Suppressor macrophage (primary cell): Measurements from ENCODE around the gene EXOC4.
"Not testable (repeated sequence)": the region's sequence is repeated elsewhere in the genome, so short reads cannot be mapped to it uniquely, and the experiment has no call there.

Experiments used
- DNase-seq, 4 experiments: peaks; one replicate each; pipeline ENCODE4 v3.0.0-alpha.2; 2020 to 2022
- total RNA-seq, 17 experiments: gene quantifications; one replicate each; lab custom pipeline; 2026; ENCODE audit warnings: mixed read lengths in 6 of 17, inconsistent platforms in 3 of 17; lab: John Stamatoyannopoulos, UW

EXOC4 gene
- 82.0 to 141 (median 121) reads per million in 17 experiments for total RNA-seq

- DNase-seq, result peak; percentile 96 to 99 (median 98)
Observed at GRCh38 chr7:133252858-133253518, at the start of gene EXOC4. TSS of gene EXOC4 (plus strand) at chr7:133253078.

- no peak for DNase-seq
Observed at GRCh38 chr7:133203490-133203889, 49.4 kb upstream of the EXOC4 start.

- DNase-seq, result peak in 2 of 4 experiments; percentile 4 to 13
Observed at GRCh38 chr7:133207687-133208086, 45.2 kb upstream of the EXOC4 start.

- not testable (repeated sequence) for DNase-seq
Observed at GRCh38 chr7:133210817-133211216, 42.1 kb upstream of the EXOC4 start.

- DNase-seq, result not testable (repeated sequence)
Observed at GRCh38 chr7:133213772-133214171, 39.1 kb upstream of the EXOC4 start.

GRCh38 chr7:133217773-133218172, 35.1 kb upstream of the EXOC4 start:
- DNase-seq, result no peak

GRCh38 chr7:133230591-133231194, 22.2 kb upstream of the EXOC4 start:
- DNase-seq, result peak; percentile 61 to 88 (median 72)

- DNase-seq, result no peak
Observed at GRCh38 chr7:133233142-133233541, 19.7 kb upstream of the EXOC4 start.

- no peak for DNase-seq
Observed at GRCh38 chr7:133234961-133235875, 17.7 kb upstream of the EXOC4 start.

- DNase-seq, result no peak
Observed at GRCh38 chr7:133237545-133237944, 15.3 kb upstream of the EXOC4 start.

- no peak for DNase-seq
Observed at GRCh38 chr7:133240302-133240701, 12.6 kb upstream of the EXOC4 start.

GRCh38 chr7:133246558-133246957, 6.3 kb upstream of the EXOC4 start:
- DNase-seq, result no peak

- DNase-seq, result no peak
Observed at GRCh38 chr7:133248901-133249300, 4.0 kb upstream of the EXOC4 start.

- no peak for DNase-seq
Observed at GRCh38 chr7:133252506-133252857, 396 bp upstream of the EXOC4 start.

GRCh38 chr7:133253519-133253875, 619 bp downstream of the EXOC4 start:
- peak; percentile 21 to 45 (median 30) for DNase-seq

- DNase-seq, result peak; percentile 40 to 86 (median 68)
Observed at GRCh38 chr7:133255486-133255885, 2.6 kb downstream of the EXOC4 start.

GRCh38 chr7:133258174-133258573, 5.3 kb downstream of the EXOC4 start:
- no peak for DNase-seq

- no peak for DNase-seq
Observed at GRCh38 chr7:133265821-133266220, 12.9 kb downstream of the EXOC4 start.

GRCh38 chr7:133268355-133268754, 15.5 kb downstream of the EXOC4 start:
- DNase-seq, result no peak

- DNase-seq, result no peak
Observed at GRCh38 chr7:133272336-133272735, 19.5 kb downstream of the EXOC4 start.

GRCh38 chr7:133273227-133273626, 20.3 kb downstream of the EXOC4 start:
- DNase-seq, result no peak

GRCh38 chr7:133274265-133274664, 21.4 kb downstream of the EXOC4 start:
- DNase-seq, result no peak

- DNase-seq, result no peak
Observed at GRCh38 chr7:133275008-133275407, 22.1 kb downstream of the EXOC4 start.
